T-helper 1 cell treated with Interleukin-12 subunit alpha and Interleukin-12 subunit beta and Interleukin-4 antibody, amounts not matched to agents 30 μg/mL and 1 μg/mL, for 36 hours (primary cell): ENCODE measurements around the gene ZBTB7C.

ENCODE experiments used
- H3K27ac Mint-ChIP-seq: one replicate; pipeline ENCODE4 v1.8.0; 2021; ENCODE audit warnings: mild to moderate bottlenecking, mixed read lengths
- H3K27me3 Mint-ChIP-seq: one replicate; pipeline ENCODE4 v1.8.0; 2021; ENCODE audit warnings: low read depth, mixed read lengths
- H3K36me3 Mint-ChIP-seq: one replicate; pipeline ENCODE4 v1.8.0; 2021; ENCODE audit warnings: low read depth, mixed read lengths
- H3K4me1 Mint-ChIP-seq: one replicate; pipeline ENCODE4 v1.8.0; 2021; ENCODE audit warnings: low read depth, mixed read lengths
- H3K4me3 Mint-ChIP-seq: one replicate; pipeline ENCODE4 v1.8.0; 2021; ENCODE audit warnings: mild to moderate bottlenecking, moderate library complexity, mixed read lengths
- H3K9me3 Mint-ChIP-seq: one replicate; pipeline ENCODE4 v1.8.0; 2021; ENCODE audit warnings: mixed read lengths

ZBTB7C gene

GRCh38 chr18:48408727-48409590, at the start of gene ZBTB7C:
Gene ZBTB7C, minus strand, starts transcription at chr18:48409383.
- no peaks in the 10 kb centered on the region for H3K9me3 Mint-ChIP-seq
- H3K27me3 Mint-ChIP-seq = peaks cover 76% of the 10 kb centered on the region
- H3K36me3 Mint-ChIP-seq = no peaks in the 10 kb centered on the region
- no peak within 1 kb of the TSS for H3K27ac Mint-ChIP-seq
- peak within 1 kb of the TSS; percentile 77 for H3K4me3 Mint-ChIP-seq
- H3K4me1 Mint-ChIP-seq = peaks cover 14% of the 10 kb centered on the region

- Mint-ChIP-seq H3K4me3 (no peak overlapping the region), H3K36me3 (no peaks in the 10 kb centered on the region), H3K27me3 (peaks cover 66% of the 10 kb centered on the region), H3K27ac (no peak overlapping the region), H3K9me3 (no peaks in the 10 kb centered on the region), H3K4me1 (peaks cover 6% of the 10 kb centered on the region)
These were observed 47.7 kb upstream of the ZBTB7C start for GRCh38 chr18:48456838-48457237.

GRCh38 chr18:48455555-48456478, 46.6 kb upstream of the ZBTB7C start:
- H3K27me3 Mint-ChIP-seq = peaks cover 61% of the 10 kb centered on the region

GRCh38 chr18:48454261-48454757, 45.1 kb upstream of the ZBTB7C start:
- Mint-ChIP-seq H3K4me1 (peaks cover 6% of the 10 kb centered on the region), H3K27ac (no peak overlapping the region), H3K27me3 (peaks cover 62% of the 10 kb centered on the region), H3K36me3 (no peaks in the 10 kb centered on the region), H3K4me3 (no peak overlapping the region), H3K9me3 (no peaks in the 10 kb centered on the region)

More at GRCh38 chr18:48455555-48456478, 46.6 kb upstream of the ZBTB7C start:
- no peaks in the 10 kb centered on the region for H3K9me3 Mint-ChIP-seq
- H3K4me3 Mint-ChIP-seq = peak overlapping the region; percentile 21
- no peak overlapping the region for H3K27ac Mint-ChIP-seq
- no peaks in the 10 kb centered on the region for H3K36me3 Mint-ChIP-seq
- peaks cover 6% of the 10 kb centered on the region for H3K4me1 Mint-ChIP-seq

- Mint-ChIP-seq H3K9me3 (no peaks in the 10 kb centered on the region), H3K4me1 (peaks cover 6% of the 10 kb centered on the region), H3K4me3 (no peak overlapping the region), H3K27me3 (peaks cover 57% of the 10 kb centered on the region), H3K27ac (no peak overlapping the region), H3K36me3 (no peaks in the 10 kb centered on the region)
These were observed 44.3 kb upstream of the ZBTB7C start for GRCh38 chr18:48453330-48454066.

- Mint-ChIP-seq H3K4me3 (no peak overlapping the region), H3K27ac (no peak overlapping the region), H3K27me3 (peaks cover 61% of the 10 kb centered on the region), H3K9me3 (no peaks in the 10 kb centered on the region), H3K36me3 (no peaks in the 10 kb centered on the region), H3K4me1 (peaks cover 6% of the 10 kb centered on the region)
These were observed 43.7 kb upstream of the ZBTB7C start for GRCh38 chr18:48452861-48453323.

- Mint-ChIP-seq H3K9me3 (no peaks in the 10 kb centered on the region), H3K27me3 (peaks cover 49% of the 10 kb centered on the region), H3K4me3 (no peak overlapping the region), H3K27ac (no peak overlapping the region), H3K4me1 (peaks cover 3% of the 10 kb centered on the region), H3K36me3 (no peaks in the 10 kb centered on the region)
These were observed 41.5 kb upstream of the ZBTB7C start for GRCh38 chr18:48450685-48451084.

GRCh38 chr18:48446582-48447225, 37.5 kb upstream of the ZBTB7C start:
- no peak overlapping the region for H3K4me3 Mint-ChIP-seq
- no peaks in the 10 kb centered on the region for H3K36me3 Mint-ChIP-seq
- H3K27me3 Mint-ChIP-seq = peaks cover 48% of the 10 kb centered on the region
- peaks cover 5% of the 10 kb centered on the region for H3K4me1 Mint-ChIP-seq
- H3K9me3 Mint-ChIP-seq = no peaks in the 10 kb centered on the region
- no peak overlapping the region for H3K27ac Mint-ChIP-seq

- H3K36me3 Mint-ChIP-seq = no peaks in the 10 kb centered on the region
- no peaks in the 10 kb centered on the region for H3K9me3 Mint-ChIP-seq
- peaks cover 51% of the 10 kb centered on the region for H3K27me3 Mint-ChIP-seq
- no peak overlapping the region for H3K27ac Mint-ChIP-seq
- peaks cover 5% of the 10 kb centered on the region for H3K4me1 Mint-ChIP-seq
- no peak overlapping the region for H3K4me3 Mint-ChIP-seq
These were observed 36.4 kb upstream of the ZBTB7C start for GRCh38 chr18:48445540-48445939.

- H3K27ac Mint-ChIP-seq = no peak overlapping the region
- H3K27me3 Mint-ChIP-seq = peaks cover 55% of the 10 kb centered on the region
- no peak overlapping the region for H3K4me3 Mint-ChIP-seq
- H3K9me3 Mint-ChIP-seq = no peaks in the 10 kb centered on the region
- H3K36me3 Mint-ChIP-seq = no peaks in the 10 kb centered on the region
- peaks cover 7% of the 10 kb centered on the region for H3K4me1 Mint-ChIP-seq
These were observed 33.6 kb upstream of the ZBTB7C start for GRCh38 chr18:48442761-48443160.

GRCh38 chr18:48441405-48441881, 32.3 kb upstream of the ZBTB7C start:
- H3K4me3 Mint-ChIP-seq = no peak overlapping the region
- no peaks in the 10 kb centered on the region for H3K9me3 Mint-ChIP-seq
- H3K27me3 Mint-ChIP-seq = peaks cover 59% of the 10 kb centered on the region
- no peak overlapping the region for H3K27ac Mint-ChIP-seq
- no peaks in the 10 kb centered on the region for H3K36me3 Mint-ChIP-seq
- H3K4me1 Mint-ChIP-seq = peaks cover 4% of the 10 kb centered on the region

GRCh38 chr18:48440924-48441323, 31.7 kb upstream of the ZBTB7C start:
- no peaks in the 10 kb centered on the region for H3K36me3 Mint-ChIP-seq
- no peak overlapping the region for H3K4me3 Mint-ChIP-seq
- peaks cover 4% of the 10 kb centered on the region for H3K4me1 Mint-ChIP-seq
- no peak overlapping the region for H3K27ac Mint-ChIP-seq
- no peaks in the 10 kb centered on the region for H3K9me3 Mint-ChIP-seq
- peaks cover 58% of the 10 kb centered on the region for H3K27me3 Mint-ChIP-seq

- peaks cover 2% of the 10 kb centered on the region for H3K4me1 Mint-ChIP-seq
- H3K27ac Mint-ChIP-seq = no peak overlapping the region
- H3K4me3 Mint-ChIP-seq = no peak overlapping the region
- no peaks in the 10 kb centered on the region for H3K36me3 Mint-ChIP-seq
- peaks cover 39% of the 10 kb centered on the region for H3K27me3 Mint-ChIP-seq
- H3K9me3 Mint-ChIP-seq = no peaks in the 10 kb centered on the region
These were observed 27.7 kb upstream of the ZBTB7C start for GRCh38 chr18:48436907-48437306.
